Neural progenitor cell (in vitro differentiated cells): ENCODE measurements around the gene CENPB. TPM values are rescaled to one million over a fixed set of nuclear protein-coding genes. Genes with fewer than 3 reads are reported as not detected.

Source experiments
- DNase-seq: peaks from one replicate; pipeline ENCODE4 v3.0.0-alpha.2; 2016; ENCODE audit warnings: low spot score
- H2AFZ ChIP-seq: fragments of 200-600 bp; sonication (generic); replicated peaks from 2 replicates; pipeline ENCODE4 v1.6.1; 2016; ENCODE audit warnings: antibody characterized with exemption
- H3F3A ChIP-seq: fragments of 200-600 bp; sonication (generic); 2 replicates; pipeline ENCODE4 v1.6.1; 2016; ENCODE audit warnings: antibody characterized with exemption, low read depth
- H3K27ac ChIP-seq: fragments of 200-600 bp; sonication (generic); 2 replicates; pipeline ENCODE4 v1.5.1; 2016; ENCODE audit warnings: mild to moderate bottlenecking
- H3K27me3 ChIP-seq: fragments of 200-600 bp; sonication (generic); 2 replicates; pipeline ENCODE4 v1.6.1; 2016; ENCODE audit warnings: mild to moderate bottlenecking, moderate library complexity
- H3K36me3 ChIP-seq: fragments of 200-600 bp; sonication (generic); 2 replicates; pipeline ENCODE4 v1.5.1; 2016
- H3K4me1 ChIP-seq: fragments of 200-600 bp; sonication (generic); 2 replicates; pipeline ENCODE4 v1.6.1; 2016; ENCODE audit warnings: mixed run types
- H3K4me2 ChIP-seq: fragments of 200-600 bp; sonication (generic); 2 replicates; pipeline ENCODE4 v1.6.1; 2016
- H3K4me3 ChIP-seq: fragments of 200-600 bp; sonication (generic); 2 replicates; pipeline ENCODE4 v1.5.1; 2016
- H3K79me2 ChIP-seq: fragments of 200-600 bp; sonication (generic); 2 replicates; pipeline ENCODE4 v1.6.1; 2016; ENCODE audit warnings: low read depth
- H3K9ac ChIP-seq: fragments of 200-600 bp; sonication (generic); 2 replicates; pipeline ENCODE4 v1.6.1; 2016
- H3K9me3 ChIP-seq: fragments of 200-600 bp; sonication (generic); 2 replicates; pipeline ENCODE4 v1.5.1; 2016; ENCODE audit warnings: low read depth
- H4K20me1 ChIP-seq: fragments of 200-600 bp; sonication (generic); 2 replicates; pipeline ENCODE4 v1.6.1; 2016; ENCODE audit warnings: low read depth
- H3K27ac Mint-ChIP-seq: 3 replicates; pipeline ENCODE4 v1.8.0; 2021; ENCODE audit warnings: mixed read lengths
- H3K27me3 Mint-ChIP-seq: 2 replicates; pipeline ENCODE4 v1.8.0; 2022; ENCODE audit warnings: low read depth, mild to moderate bottlenecking, inconsistent platforms, moderate library complexity, mixed read lengths; ENCODE audit not compliant: insufficient read depth
- H3K36me3 Mint-ChIP-seq: 3 replicates; pipeline ENCODE4 v1.8.0; 2021; ENCODE audit warnings: mixed read lengths
- H3K4me1 Mint-ChIP-seq: 3 replicates; pipeline ENCODE4 v1.8.0; 2021; ENCODE audit warnings: mixed read lengths
- H3K4me3 Mint-ChIP-seq: 3 replicates; pipeline ENCODE4 v1.8.0; 2021; ENCODE audit warnings: mild to moderate bottlenecking, moderate library complexity, mixed read lengths
- H3K9me3 Mint-ChIP-seq: 3 replicates; pipeline ENCODE4 v1.8.0; 2020; ENCODE audit warnings: mixed read lengths
- CTCF ChIP-seq: fragments of 200-600 bp; sonication (generic); IDR thresholded peaks from 2 replicates; pipeline ENCODE4 v1.5.1; 2017; ENCODE audit warnings: antibody characterized with exemption, mild to moderate bottlenecking
- EZH2 ChIP-seq: fragments of 200-600 bp; sonication (generic); IDR thresholded peaks from 2 replicates; pipeline ENCODE4 v1.6.1; 2017; ENCODE audit warnings: antibody characterized with exemption, mild to moderate bottlenecking, moderate library complexity
- EZH2phosphoT487 ChIP-seq: fragments of 200-600 bp; sonication (generic); IDR thresholded peaks from 2 replicates; pipeline ENCODE4 v1.6.1; 2017; ENCODE audit warnings: antibody characterized with exemption
- total RNA-seq: library from RNA; depleted of rRNA; stranded (reverse); fragments of >200 nt; gene quantifications from 2 replicates; pipeline ENCODE4 v1.2.3, GENCODE V29; 2015; ENCODE audit warnings: low replicate concordance

Gene CENPB
- total RNA-seq, 1 donor from 2014 or later = 5.0 TPM

- Histone ChIP-seq H4K20me1 (peaks cover 15% of the 10 kb centered on the region), H2AFZ (no peak overlapping the region), H3K9me3 (no peaks in the 10 kb centered on the region), H3K4me3 (no peak overlapping the region), H3K36me3 (no peaks in the 10 kb centered on the region), H3K27me3 (peaks cover 62% of the 10 kb centered on the region), H3F3A (peaks cover 29% of the 10 kb centered on the region), H3K79me2 (no peaks in the 10 kb centered on the region), H3K9ac (no peak overlapping the region), H3K4me1 (peaks cover 5% of the 10 kb centered on the region), H3K4me2 (no peak overlapping the region), H3K27ac (no peak overlapping the region)
- Mint-ChIP-seq H3K36me3 (peaks cover 4% of the 10 kb centered on the region), H3K27me3 (peaks cover 36% of the 10 kb centered on the region), H3K4me1 (peaks cover 29% of the 10 kb centered on the region), H3K27ac (no peak overlapping the region), H3K9me3 (peaks cover 3% of the 10 kb centered on the region), H3K4me3 (peak overlapping the region; percentile 65)
- no peak for DNase-seq
- TF ChIP-seq EZH2phosphoT487 (no peak), CTCF (no peak)
These were observed 7.6 kb downstream of the CENPB start for GRCh38 chr20:3778976-3779375.

GRCh38 chr20:3777716-3778629 lies 8.6 kb downstream of the CENPB start:
- no peak overlapping the region for H3K27ac ChIP-seq
- peaks cover 29% of the 10 kb centered on the region for H3F3A ChIP-seq
- H3K79me2 ChIP-seq = no peaks in the 10 kb centered on the region
- H3K4me3 ChIP-seq = peak overlapping the region; percentile 49
- peaks cover 24% of the 10 kb centered on the region for H3K4me1 Mint-ChIP-seq
- H3K4me2 ChIP-seq = peak overlapping the region; percentile 80
- H3K36me3 ChIP-seq = no peaks in the 10 kb centered on the region
- H3K27me3 ChIP-seq = peaks cover 62% of the 10 kb centered on the region
- H4K20me1 ChIP-seq = peaks cover 6% of the 10 kb centered on the region
- DNase-seq = peak; percentile 81
- H3K4me1 ChIP-seq = peaks cover 5% of the 10 kb centered on the region
- H3K9ac ChIP-seq = no peak overlapping the region
- H3K4me3 Mint-ChIP-seq = peak overlapping the region; percentile 75
- H3K9me3 Mint-ChIP-seq = peaks cover 3% of the 10 kb centered on the region
- no peaks in the 10 kb centered on the region for H3K36me3 Mint-ChIP-seq
- H3K27ac Mint-ChIP-seq = no peak overlapping the region
- peak overlapping the region; percentile 95 for H2AFZ ChIP-seq
- H3K27me3 Mint-ChIP-seq = peaks cover 36% of the 10 kb centered on the region
- no peaks in the 10 kb centered on the region for H3K9me3 ChIP-seq
- TF ChIP-seq EZH2 = peak; percentile 71
- TF ChIP-seq EZH2phosphoT487 = peak; percentile 59
- TF ChIP-seq CTCF = no peak

DNA sequence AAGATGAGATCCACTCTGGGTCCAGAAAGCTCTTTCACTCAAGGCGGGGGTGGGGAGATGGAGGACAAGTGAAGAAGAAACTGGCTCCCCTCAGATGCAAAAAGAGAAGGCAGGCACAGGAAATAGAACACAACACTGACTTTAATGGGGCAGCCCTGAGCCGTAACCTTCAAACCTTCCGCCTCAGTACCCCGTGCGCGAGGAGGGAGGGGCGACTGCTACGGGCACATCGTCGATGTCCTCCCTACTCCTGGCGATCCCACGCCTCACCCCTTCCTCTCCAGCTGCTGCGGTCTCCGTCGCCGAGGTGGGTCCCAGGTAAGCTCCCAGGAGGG lies 9.2 kb downstream of the CENPB start:
- DNase-seq = peak; percentile 35
- Mint-ChIP-seq H3K9me3 (peaks cover 3% of the 10 kb centered on the region), H3K4me1 (peaks cover 24% of the 10 kb centered on the region), H3K27ac (no peak overlapping the region), H3K36me3 (no peaks in the 10 kb centered on the region), H3K4me3 (peak overlapping the region; percentile 73), H3K27me3 (peaks cover 38% of the 10 kb centered on the region)
- Histone ChIP-seq H3K9me3 (no peaks in the 10 kb centered on the region), H3K27ac (no peak overlapping the region), H3K4me2 (peak overlapping the region; percentile 80), H3K4me3 (peak overlapping the region; percentile 49), H3K4me1 (peaks cover 5% of the 10 kb centered on the region), H3K79me2 (no peaks in the 10 kb centered on the region), H3K36me3 (no peaks in the 10 kb centered on the region), H4K20me1 (peaks cover 4% of the 10 kb centered on the region), H3K9ac (no peak overlapping the region), H3K27me3 (peaks cover 62% of the 10 kb centered on the region), H3F3A (peaks cover 26% of the 10 kb centered on the region), H2AFZ (peak overlapping the region; percentile 95)
- no peak for TF ChIP-seq EZH2phosphoT487
- TF ChIP-seq CTCF = no peak
- TF ChIP-seq EZH2 = no peak
